HG02870 (cell line): ENCODE results near the gene TBL1XR1.
A peak's percentile ranks its signal among the peaks of the same experiment; 100 is the strongest.
"Not testable (repeated sequence)": the region's sequence is repeated elsewhere in the genome, so short reads cannot be mapped to it uniquely, and the experiment has no call there.

ENCODE experiments used
- ATAC-seq: cut with Tn5 transposase; IDR thresholded peaks from one replicate; pipeline ENCODE4 v1.9.1; 2021; ENCODE audit warnings: mild to moderate bottlenecking, moderate library complexity; ENCODE audit not compliant: unreplicated experiment

TBL1XR1 gene

DNA sequence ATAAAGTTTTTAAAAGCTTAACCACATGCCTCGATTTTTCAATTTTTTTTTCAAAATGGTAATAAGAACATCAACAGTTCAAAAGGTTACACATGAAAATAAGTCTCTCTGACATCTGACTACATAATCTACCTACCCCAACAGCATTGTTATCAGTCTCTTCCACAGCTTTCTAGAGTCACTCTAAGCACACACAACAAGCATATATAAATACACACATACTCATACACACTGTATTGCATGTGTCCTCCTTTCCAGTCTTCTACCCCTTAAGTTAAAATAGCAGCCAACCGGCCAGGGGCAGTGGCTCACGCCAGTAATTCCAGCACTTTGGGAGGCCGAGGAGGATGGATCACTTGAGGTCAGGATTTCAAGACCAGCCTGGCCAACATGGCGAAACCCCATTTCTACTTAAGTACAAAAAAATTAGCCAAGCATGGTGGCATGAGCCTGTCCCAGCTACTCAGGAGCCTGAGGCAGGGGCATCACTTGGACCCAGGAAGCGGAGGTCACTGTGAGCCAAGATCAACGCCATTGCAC is 12.2 kb downstream of the TBL1XR1 start:
- ATAC-seq: peak; percentile 13

DNA sequence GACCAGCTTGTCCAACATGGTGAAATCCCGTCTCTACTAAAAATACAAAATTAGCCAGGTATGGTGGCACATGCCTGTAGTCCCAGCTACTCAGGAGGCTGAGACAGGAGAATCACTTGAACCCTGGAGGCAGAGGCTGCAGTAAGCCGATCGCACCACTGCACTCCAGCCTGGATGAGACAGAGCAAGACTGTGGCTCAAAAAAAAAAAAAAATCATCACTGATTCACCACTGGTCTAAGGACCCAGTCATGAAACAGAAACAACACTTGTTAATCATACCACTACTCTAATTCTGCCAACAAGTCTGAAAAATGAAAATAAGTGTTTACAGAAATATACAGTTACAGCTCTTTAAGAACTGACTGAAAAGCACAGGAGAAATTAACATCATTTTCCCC is 12.7 kb downstream of the TBL1XR1 start:
- peak; percentile 84 for ATAC-seq

DNA sequence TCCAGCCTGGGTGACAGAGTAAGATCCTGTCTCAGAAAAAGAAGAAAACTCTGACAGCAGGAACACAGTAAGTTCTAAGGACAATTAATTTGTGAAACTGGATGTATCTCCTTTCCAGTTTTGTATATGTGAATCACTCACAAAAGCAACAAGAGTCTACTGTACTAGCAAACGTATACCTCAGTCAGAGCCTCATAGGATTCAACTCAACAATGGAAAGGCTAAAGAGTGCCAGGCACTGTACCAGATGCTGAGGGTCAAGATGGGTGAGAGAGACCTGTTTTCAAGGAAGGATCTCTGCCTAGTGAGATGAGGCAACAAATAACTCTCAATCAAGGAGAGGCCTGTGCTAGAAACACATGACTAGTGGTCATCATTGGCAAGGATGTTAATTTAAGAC is 14.9 kb downstream of the TBL1XR1 start:
- no peak for ATAC-seq

DNA sequence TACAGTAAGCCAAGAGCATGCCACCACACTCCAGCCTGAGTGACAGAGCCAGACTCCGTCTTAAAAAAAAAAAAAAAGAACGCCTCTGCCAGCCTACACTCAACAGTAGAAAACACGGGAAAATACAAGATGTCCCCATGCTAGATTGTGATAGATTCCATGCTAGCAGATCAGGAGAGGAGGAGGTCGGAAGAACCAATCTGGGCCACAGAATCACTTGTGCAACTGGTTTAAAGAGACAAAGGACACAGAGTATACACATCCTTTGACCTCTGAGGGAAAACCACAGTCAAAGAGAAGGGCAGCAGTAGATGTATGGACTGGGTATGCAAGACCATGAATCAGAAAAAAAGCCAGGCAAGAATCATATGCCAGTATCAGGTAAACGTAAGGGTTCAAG is 15.9 kb downstream of the TBL1XR1 start:
- ATAC-seq: no peak

DNA sequence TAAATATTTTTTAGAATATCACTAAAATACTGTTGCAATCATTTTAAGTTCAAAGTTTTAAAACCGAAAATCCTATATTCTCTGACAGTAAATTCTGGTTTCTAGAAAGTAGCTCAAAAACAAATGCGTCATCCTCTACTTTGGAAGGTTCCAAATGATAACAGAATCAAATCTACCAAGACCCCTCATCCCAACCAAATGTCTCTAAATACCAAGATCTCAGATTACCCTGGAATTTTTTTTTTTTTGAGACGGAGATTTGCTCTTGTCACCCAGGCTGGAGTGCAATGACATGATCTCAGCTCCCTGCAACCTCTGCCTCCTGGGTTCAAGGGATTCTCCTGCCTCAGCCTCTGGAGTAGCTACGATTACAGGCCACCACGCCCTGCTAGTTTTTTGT is 16.8 kb downstream of the TBL1XR1 start:
- ATAC-seq: no peak

DNA sequence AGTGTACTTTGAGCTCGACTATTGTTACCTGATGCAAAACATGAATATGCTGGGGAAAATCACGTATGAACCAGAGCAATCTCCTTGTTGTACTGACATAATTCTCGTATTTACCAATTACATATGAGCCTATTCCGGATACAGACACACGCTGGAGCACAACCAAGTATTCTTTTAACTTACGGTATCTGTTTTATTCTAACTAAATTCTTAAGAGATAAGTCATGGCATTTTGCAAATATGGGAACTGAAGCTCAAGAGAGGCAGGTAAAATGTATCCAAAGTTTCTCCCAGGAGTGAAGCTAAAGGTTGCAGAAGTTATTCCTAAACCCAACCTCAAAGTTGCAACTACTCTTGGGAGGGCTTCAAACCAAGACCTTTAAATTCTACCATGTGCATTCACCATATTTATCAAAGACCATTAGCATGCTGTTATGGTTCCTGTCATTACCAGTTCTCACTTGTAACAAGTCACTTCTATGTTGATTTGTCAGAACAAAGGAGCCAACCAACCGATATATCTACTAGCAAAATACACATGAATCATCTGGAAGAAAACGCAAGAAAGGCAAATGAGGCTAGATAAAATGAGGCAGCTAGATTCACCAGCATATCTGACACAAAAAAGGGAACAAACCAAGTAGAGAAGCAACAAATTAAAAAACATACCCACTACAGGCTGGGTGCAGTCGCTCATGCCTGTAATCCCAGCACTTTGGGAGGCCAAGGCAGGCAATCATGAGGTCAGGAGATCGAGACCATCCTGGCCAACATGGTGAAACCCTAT is 17.8 kb downstream of the TBL1XR1 start:
- no peak for ATAC-seq

DNA sequence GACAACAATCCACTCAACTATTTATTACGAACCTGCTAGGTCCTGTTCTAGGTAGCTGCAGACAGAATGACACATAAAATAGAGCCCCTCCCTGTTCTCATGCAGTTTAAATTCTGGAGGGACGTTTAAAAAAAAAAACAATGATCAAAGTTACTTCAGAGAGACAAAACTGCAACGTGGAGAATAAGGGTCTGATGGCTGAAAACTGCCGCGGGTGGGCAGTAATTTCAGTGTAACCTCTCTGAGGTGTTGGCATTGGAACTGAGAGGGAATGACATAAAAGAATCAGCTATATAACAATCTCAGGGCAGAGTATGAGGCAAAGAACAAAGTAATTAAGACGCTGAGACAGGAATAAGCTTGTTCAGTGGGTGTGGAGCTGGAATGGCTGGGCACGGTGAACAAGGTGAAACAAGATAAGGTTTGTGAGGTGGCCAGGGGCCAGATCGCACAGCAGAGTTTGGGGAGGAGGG is 19.5 kb downstream of the TBL1XR1 start:
- no peak for ATAC-seq

GRCh38 chr3:177174607-177175170 is 22.6 kb downstream of the TBL1XR1 start:
- ATAC-seq: no peak

- ATAC-seq: no peak
Measured at GRCh38 chr3:177169936-177170722, 27.2 kb downstream of the TBL1XR1 start.

- no peak for ATAC-seq
Measured at GRCh38 chr3:177168431-177168830, 28.9 kb downstream of the TBL1XR1 start.

- no peak for ATAC-seq
Measured at GRCh38 chr3:177162742-177163141, 34.5 kb downstream of the TBL1XR1 start.

DNA sequence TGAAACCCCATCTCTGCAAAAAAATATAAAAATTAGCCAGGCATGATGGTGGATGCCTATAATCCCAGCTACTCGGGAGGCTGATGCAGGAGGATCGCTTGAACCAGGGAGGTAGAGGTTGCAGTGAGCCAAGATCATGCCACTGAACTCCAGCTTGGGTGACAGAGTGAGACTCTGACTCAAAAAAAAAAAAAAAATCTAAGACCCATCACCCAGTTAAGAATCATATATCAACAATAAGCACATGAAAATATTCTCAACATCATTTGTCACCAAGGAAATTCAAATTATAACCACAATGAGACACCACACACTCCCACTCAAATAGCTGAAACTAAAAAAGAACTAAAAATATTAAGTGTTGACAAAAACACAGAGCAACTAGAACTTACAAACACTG is 35.7 kb downstream of the TBL1XR1 start:
- not testable (repeated sequence) for ATAC-seq

GRCh38 chr3:177158461-177158860 is 38.8 kb downstream of the TBL1XR1 start:
- no peak for ATAC-seq

DNA sequence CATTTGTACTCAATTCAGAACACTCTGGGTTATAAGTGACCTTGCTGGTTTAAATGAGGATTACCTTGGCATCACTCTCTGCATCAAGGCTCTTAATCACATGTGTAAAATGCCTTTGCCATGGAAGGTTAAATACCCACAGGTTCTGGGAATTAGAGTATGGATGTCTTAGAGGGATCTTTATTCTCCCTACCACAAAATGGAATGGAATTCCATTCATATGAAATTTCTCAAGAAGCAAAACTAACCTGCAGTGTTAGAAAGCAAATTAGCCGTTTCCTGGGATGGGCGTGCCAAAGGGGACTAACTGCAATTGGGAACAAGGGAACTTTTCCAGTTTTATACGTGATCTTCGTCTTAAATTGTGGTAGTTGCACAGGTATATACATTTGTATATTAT is 39.8 kb downstream of the TBL1XR1 start:
- no peak for ATAC-seq

- ATAC-seq: no peak
Measured at GRCh38 chr3:177154733-177155132, 42.5 kb downstream of the TBL1XR1 start.

GRCh38 chr3:177150970-177151627 is 46.2 kb downstream of the TBL1XR1 start:
- peak; percentile 67 for ATAC-seq

DNA sequence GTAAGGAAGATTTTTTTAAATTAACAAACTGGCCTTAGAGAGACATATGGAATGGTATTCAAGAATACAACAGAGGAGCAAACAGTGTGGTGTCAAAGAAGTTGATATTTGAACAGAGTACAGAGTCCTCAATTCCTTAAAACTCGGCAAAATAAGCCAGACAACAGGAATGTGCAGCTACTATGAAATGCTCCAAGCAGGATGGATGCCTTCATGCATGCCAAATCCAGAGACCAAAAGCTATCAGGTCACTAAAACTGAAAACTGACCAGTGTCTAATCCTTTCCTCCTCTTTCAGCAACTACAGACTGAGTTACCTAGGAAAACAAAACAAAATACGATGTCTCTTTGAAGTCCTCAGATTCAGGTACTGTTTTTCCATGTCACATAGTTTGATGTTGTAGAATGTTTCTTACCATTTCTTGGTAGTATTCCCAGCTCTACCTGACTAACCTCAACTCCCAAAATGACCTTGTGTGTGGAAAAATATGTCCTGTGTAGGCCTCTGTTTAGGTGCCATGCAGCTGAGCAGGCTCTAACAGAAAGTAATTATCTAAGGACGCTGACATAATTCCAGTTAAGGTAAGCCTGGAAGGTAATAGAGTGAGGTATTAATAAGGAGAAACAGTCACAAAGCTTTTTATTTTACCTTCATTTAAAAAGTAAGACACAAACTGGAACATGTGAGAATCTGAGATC is 46.9 kb downstream of the TBL1XR1 start:
- peak; percentile 18 for ATAC-seq

- ATAC-seq: no peak
Measured at GRCh38 chr3:177149106-177149505, 48.2 kb downstream of the TBL1XR1 start.

- ATAC-seq: no peak
Measured at GRCh38 chr3:177147790-177148189, 49.5 kb downstream of the TBL1XR1 start.

DNA sequence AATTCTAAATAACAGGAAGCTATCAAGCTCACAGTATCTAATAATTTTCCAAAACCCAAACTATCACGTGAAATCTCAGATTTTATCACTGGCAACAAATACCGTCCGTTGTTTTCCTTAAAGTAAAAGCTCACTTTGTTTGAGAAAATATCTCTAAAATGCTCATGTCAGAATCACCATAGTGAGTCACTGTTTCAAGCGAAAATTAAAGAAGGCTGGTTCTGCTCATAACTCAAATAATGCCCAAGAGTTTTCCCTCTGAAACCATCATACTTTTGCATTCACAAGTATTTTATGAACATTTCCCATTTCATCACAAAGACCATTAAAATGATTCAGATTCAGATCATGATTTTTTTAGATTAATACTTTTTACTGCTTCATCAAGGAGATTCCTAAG is 50.6 kb downstream of the TBL1XR1 start:
- ATAC-seq: no peak
